Esophagus mucosa (tissue), 1 donor: ENCODE data around the gene PHRF1. TPM values are rescaled to one million over a fixed set of nuclear protein-coding genes. Genes with fewer than 3 reads are reported as not detected.

Experiments used
- ATAC-seq: fragments of 200-7000 bp; cut with Tn5 transposase; one replicate; pipeline ENCODE4 v1.9.1; 2020
- total RNA-seq: library from RNA; stranded (reverse); gene quantifications from one replicate; pipeline ENCODE4 v1.2.4, GENCODE V29; 2023
- donor health status: DM: yes; HTN: yes; CAD: no.

PHRF1 gene
- total RNA-seq, 1 donor from 2014 or later: 17.6 TPM

DNA sequence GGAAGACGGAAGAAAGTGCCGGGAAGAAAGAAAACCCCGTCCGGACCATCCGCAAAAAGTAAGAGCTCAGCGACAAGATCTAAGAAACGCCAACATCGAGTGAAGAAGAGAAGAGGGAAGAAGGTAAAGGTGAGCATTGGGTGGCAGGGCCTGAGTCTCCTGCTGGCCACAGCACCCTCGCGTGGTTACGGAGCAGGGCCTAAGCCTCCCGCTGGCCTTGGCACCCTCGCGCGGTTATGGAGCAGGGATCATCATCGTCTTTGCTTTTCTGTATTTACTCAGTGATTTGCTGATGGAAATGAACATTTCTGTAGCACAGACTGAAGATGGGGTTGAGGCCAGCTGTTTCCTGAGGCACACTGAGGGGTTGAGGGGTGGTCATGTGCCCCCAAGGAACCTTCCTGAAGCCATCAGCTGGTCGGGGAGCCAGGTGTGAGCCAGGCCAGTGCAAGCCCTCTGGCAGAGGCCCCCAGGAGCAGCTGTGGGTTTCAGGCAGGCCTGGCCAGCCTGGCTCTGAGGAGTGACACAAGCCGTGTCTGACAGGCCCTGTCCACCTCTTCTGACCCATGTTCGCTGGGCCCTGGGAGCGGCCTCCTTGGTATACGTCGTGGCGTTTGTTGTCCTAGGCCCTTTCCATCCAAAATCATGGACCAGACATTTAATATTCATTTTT is 25.4 kb downstream of the PHRF1 start:
- no peak for ATAC-seq

- no peak for ATAC-seq
Measured at GRCh38 chr11:603154-603553, 26.9 kb downstream of the PHRF1 start.

DNA sequence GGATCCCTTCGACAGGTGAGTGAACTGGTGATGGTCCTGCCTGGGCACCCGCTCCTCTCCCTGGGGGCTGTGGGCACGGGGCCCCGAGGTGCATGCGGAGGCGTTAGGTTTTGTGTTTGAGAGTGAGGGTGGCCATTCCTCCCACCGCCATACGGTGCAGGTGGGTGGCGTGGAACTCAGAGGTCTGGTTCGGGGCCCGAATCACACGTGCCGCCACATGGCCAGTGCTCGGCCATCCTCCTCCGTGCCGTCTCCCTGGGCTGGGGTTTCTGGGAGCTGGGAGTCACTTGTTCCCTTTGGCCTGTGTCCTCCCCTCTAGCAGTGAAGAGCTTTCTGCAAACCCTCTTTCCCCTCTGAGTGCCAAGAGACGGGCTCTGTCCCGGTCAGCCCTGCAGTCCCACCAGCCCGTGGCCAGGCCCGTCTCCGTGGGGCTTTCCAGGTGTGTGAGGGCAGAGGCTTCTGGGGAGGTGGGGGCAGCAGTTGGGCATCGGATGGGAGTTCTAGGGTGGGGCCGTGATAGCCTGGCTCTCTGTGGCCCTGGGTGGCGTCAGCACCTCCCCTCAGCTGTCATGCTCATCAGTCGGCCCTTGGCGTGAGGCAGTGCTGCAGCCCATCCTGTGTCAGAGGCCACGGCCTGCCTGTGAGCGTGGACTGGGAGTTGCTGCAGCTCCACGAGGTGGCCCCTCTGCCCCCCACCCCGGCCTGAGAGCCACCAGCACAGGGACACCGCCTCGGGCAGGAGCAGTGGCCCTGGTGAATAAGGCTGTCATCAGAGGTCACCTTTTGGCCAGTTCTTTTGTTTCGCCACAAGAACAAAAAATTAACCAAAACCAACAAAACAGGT is 29.2 kb downstream of the PHRF1 start:
- ATAC-seq: no peak

DNA sequence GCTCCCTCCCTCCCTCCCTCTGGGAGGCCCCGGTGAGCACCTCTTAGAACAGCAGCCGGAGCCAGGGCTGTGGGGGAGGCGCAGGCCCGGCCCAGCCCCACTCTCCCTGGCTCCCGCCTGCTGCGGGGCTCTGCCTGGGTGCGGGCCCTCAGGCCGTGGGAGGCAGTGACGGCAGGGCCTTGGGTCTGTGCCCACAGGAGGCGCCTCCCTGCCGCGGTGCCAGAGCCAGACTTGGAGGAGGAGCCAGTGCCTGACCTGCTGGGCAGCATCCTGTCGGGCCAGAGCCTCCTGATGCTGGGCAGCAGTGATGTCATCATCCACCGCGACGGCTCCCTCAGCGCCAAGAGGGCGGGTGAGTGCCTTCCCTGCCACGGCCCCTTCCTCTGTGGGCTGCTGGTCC is 30.0 kb downstream of the PHRF1 start:
- ATAC-seq: peak; percentile 93

GRCh38 chr11:607020-607780 is 30.9 kb downstream of the PHRF1 start:
- no peak for ATAC-seq

GRCh38 chr11:607971-608659 is 31.8 kb downstream of the PHRF1 start:
- ATAC-seq: no peak

DNA sequence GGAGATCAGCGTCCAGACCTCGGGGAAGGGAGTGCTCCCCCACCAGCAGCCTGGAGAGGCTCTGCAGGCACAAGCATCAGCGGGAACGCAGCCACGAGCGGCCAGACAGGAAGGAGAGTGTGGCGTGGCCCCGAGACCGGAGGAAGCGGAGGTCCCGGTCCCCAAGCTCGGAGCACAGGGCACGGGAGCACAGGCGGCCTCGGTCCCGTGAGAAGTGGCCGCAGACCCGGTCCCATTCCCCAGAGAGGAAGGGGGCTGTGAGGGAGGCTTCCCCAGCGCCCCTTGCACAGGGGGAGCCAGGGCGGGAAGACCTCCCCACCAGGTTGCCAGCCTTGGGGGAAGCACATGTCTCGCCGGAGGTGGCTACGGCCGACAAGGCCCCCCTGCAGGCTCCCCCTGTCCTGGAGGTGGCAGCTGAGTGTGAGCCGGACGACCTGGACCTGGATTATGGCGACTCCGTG is 32.6 kb downstream of the PHRF1 start:
- no peak for ATAC-seq

GRCh38 chr11:609341-609811 is 33.1 kb downstream of the PHRF1 start:
- ATAC-seq: no peak

DNA sequence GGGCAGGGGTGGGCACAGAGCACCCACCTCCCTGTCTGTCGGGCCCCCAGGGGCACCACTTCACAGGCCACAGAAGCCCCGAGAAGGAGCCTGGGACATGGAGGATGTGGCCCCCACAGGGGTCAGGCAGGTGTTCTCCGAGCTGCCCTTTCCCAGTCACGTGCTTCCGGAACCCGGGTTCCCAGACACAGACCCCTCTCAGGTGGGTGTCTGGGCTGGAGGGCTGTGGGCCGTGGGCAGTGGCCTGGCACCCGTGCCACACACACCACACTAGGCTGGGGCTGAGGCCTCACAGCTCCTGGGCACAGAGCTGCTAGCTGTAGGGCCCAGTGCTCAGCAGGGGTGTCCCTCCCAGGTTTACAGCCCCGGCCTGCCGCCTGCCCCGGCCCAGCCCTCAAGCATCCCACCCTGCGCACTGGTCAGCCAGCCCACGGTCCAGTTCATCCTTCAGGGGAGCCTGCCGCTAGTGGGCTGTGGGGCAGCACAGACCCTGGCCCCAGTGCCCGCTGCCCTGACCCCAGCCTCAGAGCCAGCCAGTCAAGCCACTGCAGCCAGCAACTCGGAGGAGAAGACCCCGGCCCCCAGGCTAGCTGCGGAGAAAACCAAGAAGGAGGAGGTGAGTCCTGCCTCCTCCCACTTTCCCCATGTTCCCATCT is 34.0 kb downstream of the PHRF1 start:
- ATAC-seq: no peak

- ATAC-seq: no peak
Measured at GRCh38 chr11:611001-611996, 35.0 kb downstream of the PHRF1 start.

GRCh38 chr11:612201-612960 is 36.1 kb downstream of the PHRF1 start:
- ATAC-seq: peak; percentile 9

DNA sequence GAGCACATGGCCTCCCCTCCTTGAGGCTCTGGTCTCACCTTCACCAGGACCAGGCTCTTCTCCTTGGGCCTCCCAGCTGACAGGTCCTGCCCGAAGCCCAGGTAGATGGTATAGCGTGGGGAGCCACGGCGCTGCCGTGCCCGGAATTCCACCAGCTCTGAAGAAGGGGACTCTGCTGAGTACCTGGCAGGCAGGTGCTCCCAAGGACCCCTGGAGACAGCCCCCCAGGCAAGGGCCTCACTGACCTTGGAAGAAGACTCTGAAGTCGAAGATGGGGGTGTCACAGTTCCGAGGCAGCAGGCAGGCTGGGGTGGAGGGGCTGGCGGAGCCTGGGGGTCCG is 36.7 kb downstream of the PHRF1 start:
- no peak for ATAC-seq

DNA sequence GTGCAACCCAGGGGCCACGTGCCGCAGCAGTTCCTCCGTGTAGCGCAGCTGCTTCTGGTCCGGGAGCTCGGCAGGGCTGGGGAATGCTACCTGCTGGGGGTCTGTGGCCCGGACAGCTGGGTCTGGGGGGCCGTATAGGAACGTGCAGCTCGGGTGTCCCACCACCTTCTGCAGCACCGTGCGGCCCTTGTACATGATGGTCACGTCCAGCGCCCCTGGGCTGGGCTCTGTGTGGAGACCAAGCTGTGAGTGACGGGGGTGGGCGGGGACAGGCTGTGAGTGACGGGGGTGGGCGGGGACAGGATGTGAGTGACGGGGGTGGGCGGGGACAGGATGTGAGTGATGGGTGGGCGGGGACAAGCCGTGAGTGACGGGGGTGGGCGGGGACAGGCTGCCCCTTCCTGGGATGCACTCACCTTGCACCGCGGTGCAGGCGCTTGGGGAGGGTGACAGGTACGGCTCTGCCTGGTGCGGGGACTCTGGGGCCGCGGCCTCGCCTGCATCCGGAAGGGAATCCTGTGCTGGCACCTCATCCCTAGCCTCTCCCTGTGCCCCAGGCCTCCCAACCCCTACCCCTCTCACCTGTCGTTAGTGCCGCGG is 37.2 kb downstream of the PHRF1 start:
- ATAC-seq: peak; percentile 66

GRCh38 chr11:614021-614622 is 37.9 kb downstream of the PHRF1 start:
- no peak for ATAC-seq

GRCh38 chr11:614623-615503 is 38.6 kb downstream of the PHRF1 start:
- ATAC-seq: peak; percentile 1

DNA sequence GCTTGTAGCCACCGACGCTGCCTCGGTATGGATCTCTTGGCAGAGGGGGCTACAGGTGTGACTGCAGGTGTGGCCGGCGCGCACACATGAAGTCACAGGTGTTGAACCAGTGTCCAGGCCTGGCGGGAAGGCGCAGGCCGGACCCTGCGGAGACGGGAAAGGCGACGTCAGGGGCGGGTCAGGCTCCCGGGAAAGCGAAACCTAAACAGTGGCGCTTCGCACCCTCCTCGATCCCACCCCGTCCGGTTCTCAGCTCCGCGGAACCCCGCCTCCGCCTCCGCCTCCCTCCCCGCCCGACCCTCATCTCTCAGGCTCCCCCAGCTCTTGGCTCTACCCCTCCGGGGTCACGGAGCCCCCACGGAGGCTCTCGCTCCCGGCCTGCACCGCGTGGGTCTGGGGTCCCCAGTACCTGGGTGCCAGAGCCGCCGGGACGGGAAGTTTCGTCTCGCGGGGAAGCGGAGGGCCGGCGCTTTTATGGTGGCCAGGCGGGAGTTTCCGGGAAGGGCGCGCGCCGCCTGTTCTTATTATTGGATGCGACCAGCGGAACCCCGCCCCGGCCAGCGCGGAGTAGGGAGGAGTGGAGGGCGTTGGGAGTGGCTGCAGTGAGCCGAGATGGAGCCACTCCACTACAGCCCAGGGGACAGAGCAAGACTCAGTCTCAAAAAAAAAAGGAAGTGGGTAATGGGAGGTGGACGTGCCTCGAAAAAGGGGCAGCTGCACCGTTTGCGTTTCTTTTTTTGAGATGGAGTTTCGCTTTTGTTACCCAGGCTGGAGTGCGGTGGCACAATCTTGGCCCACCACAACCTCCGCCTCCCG is 39.4 kb downstream of the PHRF1 start, which contains the start of gene IRF7:
Gene IRF7 (minus strand): TSS at position 447 of the 816 bp plus-strand sequence. CDS start 586 bp downstream, outside the sequence.
- peak; percentile 68 for ATAC-seq
